Stimulated activated CD8-positive, alpha-beta memory T cell treated with anti-CD3 and anti-CD28 coated beads, Interleukin-7, amount 100 ng/mL, for 4 hours (primary cell): ENCODE measurements around the gene TEKT4.
"Not testable (repeated sequence)": the region's sequence is repeated elsewhere in the genome, so short reads cannot be mapped to it uniquely, and the experiment has no call there.

Experiments used
- DNase-seq, 2 donors: peaks; one replicate each; pipeline ENCODE4 v3.0.0-alpha.2; 2020; ENCODE audit warnings: low read depth in 2 of 2

The TEKT4 gene

DNA sequence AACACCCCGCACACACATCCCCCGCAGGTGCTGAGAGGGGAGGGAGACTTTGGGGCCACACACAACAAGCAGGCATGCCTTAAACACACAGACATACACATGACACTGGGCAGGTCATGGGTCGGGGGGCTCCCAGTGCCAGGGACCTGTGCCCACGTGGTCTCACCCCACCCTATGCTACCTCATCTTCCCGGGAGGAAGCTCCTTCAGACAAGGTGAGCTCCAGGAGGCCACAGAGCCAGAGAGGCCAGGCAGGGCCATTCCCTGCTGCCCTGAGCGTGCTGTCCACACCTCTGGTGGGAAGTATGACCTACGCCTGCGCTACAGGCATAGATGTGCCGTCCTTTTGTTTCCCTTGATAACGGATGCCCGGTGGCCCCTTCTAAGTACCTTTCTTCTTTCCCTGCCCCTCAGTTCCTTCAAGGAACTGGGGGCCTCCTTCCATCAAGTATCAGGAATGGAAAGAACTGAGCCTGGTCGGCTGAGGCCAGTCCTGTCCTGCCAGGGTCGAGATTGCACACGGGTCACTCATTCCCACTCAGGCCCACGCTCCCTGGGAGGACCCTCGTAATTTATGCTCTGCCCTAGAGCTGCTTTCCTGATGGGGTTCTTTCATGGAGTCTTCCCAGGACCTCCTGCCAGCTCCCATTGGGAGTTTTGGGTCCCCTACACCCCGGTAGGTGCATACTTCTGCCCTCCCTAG lies 4.7 kb downstream of the TEKT4 start:
- DNase-seq = no peak

DNA sequence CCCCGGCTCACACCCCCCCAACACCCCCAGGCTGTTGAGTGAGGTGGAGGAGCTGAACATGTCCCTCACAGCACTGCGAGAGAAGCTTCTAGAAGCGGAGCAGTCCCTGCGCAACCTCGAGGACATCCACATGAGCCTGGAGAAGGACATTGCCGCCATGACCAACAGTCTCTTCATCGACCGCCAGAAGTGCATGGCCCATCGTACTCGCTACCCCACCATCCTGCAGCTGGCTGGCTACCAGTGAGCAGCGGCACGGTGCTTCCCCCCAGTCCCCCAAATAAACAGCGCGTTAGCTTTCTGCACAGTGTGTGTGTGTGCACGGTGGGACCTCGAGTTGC lies 5.3 kb downstream of the TEKT4 start:
- DNase-seq = no peak

DNA sequence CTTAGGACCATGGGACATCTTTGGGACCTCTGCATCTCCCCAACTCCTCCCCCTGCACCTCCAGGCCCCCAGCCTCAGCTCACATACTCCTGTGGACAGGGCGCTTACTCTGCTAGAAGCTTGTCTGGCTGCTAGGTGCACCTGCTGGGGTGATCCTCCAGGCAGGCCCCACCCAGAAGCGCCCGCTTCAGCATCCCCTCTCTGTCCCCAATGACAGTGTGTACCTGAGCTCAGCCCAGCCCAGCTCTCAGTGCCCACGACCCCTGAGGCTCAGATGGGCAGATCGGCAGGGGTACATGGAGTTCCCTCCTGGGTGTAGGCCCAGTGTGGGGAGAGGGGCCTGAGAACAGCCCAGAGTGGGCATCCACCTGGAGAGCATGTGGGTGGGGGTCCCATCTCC lies 5.9 kb downstream of the TEKT4 start:
- no peak for DNase-seq

DNA sequence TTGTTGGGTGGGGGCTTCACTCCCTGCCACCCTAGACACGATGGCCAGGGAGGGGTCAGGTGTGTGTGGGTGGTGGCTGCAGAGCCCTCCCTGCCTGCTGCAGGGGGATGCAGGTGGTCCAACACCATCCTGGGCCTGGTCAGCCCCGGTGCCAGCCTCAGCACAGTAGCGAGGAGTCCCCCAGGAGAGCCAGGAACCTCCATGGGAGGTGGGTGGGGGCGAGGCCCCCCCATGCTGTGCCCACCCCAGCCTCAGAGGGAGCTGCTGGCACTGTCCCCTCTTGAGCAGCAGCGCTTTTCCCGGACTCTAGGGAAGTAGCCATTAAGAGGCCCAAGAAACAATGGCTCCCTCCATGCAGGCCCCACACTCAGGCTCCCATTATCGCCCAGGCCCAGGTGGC lies 7.3 kb downstream of the TEKT4 start:
- DNase-seq = not testable (repeated sequence)

DNA sequence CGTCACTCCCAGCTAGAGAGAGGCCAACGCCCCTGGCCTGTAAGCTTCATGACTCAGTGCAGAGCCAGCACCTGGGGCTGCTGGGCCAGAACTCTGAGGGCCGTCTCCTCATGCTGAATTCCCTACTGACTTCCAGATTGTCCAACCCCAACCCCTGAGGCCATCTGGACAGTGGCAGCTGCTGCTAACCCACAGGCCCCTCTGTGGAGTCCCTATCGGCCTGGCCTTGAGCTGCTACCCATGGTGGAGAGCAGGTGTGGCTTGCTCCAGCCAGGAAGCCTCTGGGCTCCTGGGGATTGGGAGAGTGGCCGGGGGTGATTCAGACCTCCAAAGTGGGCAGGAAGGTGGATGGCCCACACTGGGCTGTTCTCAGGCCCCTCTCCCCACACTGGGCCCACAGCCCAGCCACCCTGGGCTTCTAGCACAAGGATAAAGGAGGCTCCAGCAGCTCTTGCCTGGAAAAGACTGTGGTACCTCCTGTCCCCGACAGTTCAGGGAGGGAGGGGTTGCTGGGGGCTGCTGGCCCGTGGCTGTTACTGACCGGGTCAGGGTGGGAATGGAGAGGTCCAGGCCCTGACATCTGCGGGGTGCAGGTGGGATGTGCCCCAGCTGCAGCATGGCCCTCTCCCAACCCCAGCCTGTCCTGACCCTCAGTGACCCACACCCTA lies 8.2 kb downstream of the TEKT4 start:
- DNase-seq = no peak

DNA sequence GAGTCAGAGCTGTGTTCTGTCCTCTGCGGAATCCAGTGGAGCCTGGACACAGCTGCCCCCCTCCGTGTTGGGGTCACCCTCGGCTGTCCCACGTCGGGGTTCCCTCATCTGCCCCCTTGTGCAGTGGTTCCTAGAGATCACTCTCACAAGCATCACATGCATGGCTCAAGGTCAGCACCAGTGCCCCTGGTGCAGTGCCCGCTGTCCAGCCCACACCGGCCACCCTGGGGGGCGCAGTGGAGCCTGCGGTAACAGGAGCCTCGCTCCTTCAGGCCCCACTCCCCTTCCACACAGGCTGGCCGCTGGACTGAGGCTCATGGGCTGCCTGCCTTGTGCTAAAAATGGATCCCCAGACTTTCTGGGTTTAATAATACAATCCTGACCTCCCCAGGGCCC lies 8.8 kb downstream of the TEKT4 start:
- no peak for DNase-seq

DNA sequence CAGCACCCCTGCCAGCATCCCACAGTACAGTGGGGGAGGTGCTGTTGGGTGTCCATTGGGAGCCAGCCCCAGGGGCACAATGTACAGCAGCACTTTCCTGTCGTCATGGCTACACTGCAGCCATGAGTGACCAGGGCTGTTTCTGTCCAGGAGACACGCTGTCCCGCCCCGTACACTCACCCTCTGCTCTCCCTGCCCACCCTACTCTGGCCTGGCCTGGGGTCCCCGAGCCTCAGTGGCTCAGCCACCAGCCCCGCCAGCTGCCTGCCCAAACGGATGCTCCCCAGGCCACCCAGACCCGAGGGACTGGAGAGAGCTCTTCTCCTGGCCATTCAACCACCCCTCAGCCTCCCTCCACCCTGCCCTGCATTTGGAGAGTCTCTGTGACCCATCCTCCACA lies 9.3 kb downstream of the TEKT4 start:
- DNase-seq = no peak

DNA sequence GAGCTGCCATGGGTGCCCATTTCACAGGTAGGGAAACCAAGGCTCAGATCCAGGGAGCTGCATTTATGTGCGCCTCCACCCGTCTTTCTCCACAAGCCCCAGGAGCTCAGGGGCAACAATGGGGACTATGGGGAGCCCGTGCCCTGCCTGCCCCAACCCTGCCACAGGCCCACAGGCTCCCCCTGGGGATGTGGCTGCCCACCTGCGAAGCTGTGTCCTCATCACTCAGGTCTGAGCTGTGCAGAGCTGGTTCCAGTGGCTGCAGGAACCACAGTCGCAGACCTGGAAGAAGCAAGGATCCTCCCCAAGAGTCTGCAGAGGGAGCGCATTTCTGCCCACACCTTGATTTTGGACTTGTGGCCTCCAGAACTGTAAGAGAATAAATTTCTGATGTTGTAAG lies 9.8 kb downstream of the TEKT4 start:
- DNase-seq = no peak

DNA sequence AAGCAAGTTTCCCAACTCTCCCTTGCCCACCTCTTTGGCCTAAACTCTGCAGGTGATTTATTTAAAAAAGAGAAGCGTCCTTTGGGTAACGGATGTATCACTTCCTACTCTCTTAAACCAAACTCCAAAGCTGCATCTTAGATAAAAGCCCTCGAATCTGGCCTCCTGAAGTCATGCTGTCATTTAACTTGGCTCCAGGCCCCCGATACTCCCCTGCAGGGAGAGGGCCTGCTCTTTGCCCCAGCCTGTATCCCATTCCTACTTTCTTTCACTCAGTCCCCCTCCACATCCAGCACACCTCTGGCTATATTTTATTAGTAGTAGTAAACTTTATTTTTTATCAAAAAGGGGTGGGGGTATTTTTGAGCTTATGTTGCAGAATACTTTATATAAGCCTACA lies 19.0 kb downstream of the TEKT4 start:
- no peak for DNase-seq

DNA sequence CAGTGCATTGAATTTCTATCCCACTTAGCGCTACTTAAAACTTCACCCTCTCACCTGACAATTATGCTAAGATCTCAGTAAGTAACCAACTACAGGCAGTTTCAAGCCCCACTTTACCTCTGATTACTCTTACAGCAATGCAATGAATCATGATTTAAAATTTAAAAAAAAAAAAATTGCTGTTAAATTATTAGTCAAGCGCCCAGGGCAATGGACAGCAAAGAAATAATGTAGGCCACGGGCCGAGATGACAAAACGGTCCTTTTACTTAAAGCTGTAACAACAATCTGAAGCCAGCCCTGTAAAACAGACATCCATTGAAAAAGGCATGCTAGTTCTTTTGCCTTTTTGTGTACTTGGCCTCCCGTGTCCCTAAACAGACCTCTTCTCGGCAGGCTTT lies 24.0 kb downstream of the TEKT4 start:
- not testable (repeated sequence) for DNase-seq

DNA sequence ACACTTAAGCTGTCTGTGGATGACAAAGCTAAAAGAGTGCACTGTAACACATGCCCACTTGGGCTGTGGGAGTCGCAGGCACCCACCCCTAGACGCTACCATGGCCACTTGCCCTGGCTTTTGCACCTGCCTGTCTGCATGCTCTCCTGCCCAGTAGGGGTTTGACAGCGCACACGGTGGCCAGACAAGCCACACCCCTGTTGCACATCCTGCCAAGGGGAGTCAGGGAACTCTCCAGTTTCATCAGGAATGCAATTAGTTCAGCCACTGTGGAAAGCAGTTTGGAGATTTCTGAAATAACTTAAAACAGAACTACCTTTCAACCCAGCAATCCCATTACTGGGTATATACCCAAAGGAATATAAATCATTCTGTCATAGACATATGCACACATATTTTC lies 35.7 kb downstream of the TEKT4 start:
- DNase-seq = not testable (repeated sequence)

DNA sequence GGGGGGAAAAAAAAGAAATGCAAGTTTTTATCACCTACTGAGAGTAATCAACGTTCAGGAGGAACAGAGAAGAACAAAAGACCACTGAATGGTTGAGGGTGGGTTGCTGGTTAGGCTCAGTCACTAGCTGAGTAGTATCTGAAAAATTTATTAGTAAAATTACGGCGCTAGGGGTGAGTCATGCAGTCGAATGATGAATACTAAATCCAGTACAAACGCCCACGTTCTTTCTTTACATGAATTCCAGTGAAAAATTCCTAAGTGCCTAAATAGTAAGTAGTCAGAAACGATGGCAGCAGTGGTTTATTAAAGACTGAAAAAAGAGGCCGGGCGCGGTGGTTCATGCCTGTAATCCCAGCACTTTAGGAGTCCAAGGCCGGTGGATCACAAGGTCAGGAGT lies 52.0 kb downstream of the TEKT4 start:
- no peak for DNase-seq

DNA sequence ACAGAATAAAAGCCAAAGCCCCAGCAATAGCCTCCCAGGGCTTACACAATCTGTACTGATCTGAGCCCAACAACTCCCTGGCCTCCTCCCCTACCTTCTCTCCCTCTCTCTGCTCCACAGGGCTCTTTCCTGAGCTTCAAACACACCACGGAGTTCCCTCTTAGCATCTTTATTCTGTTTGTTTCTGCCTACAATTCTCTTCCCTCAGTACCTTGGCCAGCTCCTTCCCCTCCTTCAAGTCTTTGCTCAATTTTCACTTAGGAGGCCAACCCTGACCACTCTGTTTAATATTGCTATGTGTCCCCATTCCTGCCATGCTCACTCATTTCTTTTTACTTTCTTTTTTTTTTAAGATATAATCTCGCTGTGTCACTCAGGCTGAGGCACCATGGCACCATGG lies 53.8 kb downstream of the TEKT4 start:
- not testable (repeated sequence) for DNase-seq
